ENCODE data around the gene MN1. TPM values are rescaled to one million over a fixed set of nuclear protein-coding genes. Genes with fewer than 3 reads are reported as not detected.

MN1 gene
- polyA plus RNA-seq, 4 donors: 0.81 to 2.6 (median 2.1) TPM; not detected in 1

DNA sequence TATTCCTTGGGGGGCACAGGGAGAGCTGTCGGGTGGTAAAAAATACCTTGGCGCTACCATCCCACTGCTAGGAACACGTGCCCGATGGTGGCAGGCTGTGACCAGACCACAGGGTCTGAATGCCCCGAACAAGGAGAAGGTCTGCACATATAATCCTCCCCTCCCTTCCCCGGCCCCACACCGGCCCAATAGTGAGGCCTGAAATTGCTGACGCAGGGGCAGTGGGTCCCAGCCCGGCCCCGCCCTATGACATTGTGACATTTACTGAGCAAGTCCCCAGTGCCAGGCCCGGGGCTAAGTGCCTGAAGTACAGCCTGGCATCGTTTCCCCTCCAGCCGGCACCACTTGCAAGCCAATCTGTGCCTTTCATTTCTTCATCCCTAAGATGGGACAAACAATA is 19.5 kb downstream of the MN1 start:
- Histone ChIP-seq H3K27me3 (ENCODE audit: control insufficient read depth in 3 of 3, insufficient read depth in 3 of 3, low read length in 3 of 3) (no peaks in the 10 kb centered on the region), H3K36me3 (ENCODE audit: control insufficient read depth in 3 of 3, insufficient read depth in 2 of 3, low read depth in 1 of 3, low read length in 3 of 3) (peaks cover 0 to 13% (median 0%) of the 10 kb centered on the region in 3 donors), H3K9me3 (ENCODE audit: control insufficient read depth in 2 of 2, insufficient read depth in 1 of 2, low read depth in 1 of 2, low read length in 1 of 2) (no peaks in the 10 kb centered on the region), H3K27ac (ENCODE audit: low read depth in 1 of 3, low read length in 2 of 3) (no peak overlapping the region), H3K4me1 (ENCODE audit: control insufficient read depth in 3 of 3, insufficient read depth in 2 of 3, low read depth in 1 of 3, low read length in 2 of 3) (no peaks in the 10 kb centered on the region), H3K4me3 (ENCODE audit: low read depth in 1 of 3, low read length in 3 of 3) (no peak overlapping the region)
- WGBS, 3 donors: 80 to 89% (median 83%) methylated on average over 13 of the region's 13 CpGs
- DNase-seq (no peak), FAIRE-seq (no peak)

DNA sequence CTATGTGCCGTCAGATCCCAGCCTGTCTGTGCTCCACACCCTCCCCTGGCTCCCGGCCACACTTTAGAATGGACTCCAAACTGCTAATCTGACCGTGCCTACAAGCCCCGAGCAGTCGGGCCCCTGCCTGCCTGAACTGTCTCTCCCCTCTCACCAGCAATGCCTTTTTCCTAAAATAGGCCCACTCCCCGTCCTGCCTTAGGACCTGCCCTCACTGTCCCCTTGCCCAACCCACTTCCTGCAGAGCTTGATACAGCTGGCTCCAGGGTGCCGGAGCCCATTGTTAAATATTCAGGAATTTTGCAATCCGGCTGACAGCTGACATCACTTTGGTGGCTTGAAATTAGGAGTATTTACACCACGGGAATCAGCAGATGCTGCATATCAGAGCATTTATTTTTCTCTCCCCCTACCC is 21.4 kb downstream of the MN1 start:
- H3K27ac ChIP-seq (ENCODE audit: low read depth in 1 of 3, low read length in 2 of 3): peak overlapping the region in 1 of 3 donors; percentile 19
- no peak overlapping the region for H3K4me3 ChIP-seq (ENCODE audit: low read depth in 1 of 3, low read length in 3 of 3)
- 50 to 59% (median 50%) methylated on average over 9 of the region's 9 CpGs for WGBS, 3 donors
- H3K36me3 ChIP-seq (ENCODE audit: control insufficient read depth in 3 of 3, insufficient read depth in 2 of 3, low read depth in 1 of 3, low read length in 3 of 3): peaks cover 0 to 14% (median 0%) of the 10 kb centered on the region in 3 donors
- peaks cover 0 to 11% (median 5%) of the 10 kb centered on the region in 3 donors for H3K4me1 ChIP-seq (ENCODE audit: control insufficient read depth in 3 of 3, insufficient read depth in 2 of 3, low read depth in 1 of 3, low read length in 2 of 3)
- FAIRE-seq: no peak
- H3K27me3 ChIP-seq (ENCODE audit: control insufficient read depth in 3 of 3, insufficient read depth in 3 of 3, low read length in 3 of 3): no peaks in the 10 kb centered on the region
- H3K9me3 ChIP-seq (ENCODE audit: control insufficient read depth in 2 of 2, insufficient read depth in 1 of 2, low read depth in 1 of 2, low read length in 1 of 2): no peaks in the 10 kb centered on the region
- no peak for DNase-seq

DNA sequence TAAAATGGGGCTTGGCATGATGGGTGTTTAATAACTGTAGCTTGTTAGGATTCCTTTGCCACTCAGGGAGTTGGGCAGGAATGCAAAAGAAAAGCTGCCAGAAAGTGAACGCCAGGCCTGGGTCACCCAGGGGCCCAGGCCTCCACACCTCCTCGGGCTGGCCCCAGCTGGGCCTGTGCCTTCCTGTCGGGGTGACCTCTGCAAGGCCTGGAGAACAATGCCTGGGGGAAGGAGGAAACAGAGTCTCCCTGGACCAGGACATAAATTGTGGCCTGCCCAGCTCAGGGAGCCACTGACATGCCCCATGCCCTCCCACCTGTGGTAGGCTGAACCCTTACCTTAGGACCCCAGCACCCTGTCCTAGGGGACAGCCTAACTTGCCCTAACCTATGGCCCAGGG is 21.9 kb downstream of the MN1 start:
- peaks cover 0 to 11% (median 5%) of the 10 kb centered on the region in 3 donors for H3K4me1 ChIP-seq (ENCODE audit: control insufficient read depth in 3 of 3, insufficient read depth in 2 of 3, low read depth in 1 of 3, low read length in 2 of 3)
- no peak overlapping the region for H3K4me3 ChIP-seq (ENCODE audit: low read depth in 1 of 3, low read length in 3 of 3)
- H3K9me3 ChIP-seq (ENCODE audit: control insufficient read depth in 2 of 2, insufficient read depth in 1 of 2, low read depth in 1 of 2, low read length in 1 of 2): no peaks in the 10 kb centered on the region
- WGBS, 3 donors: 54 to 63% (median 60%) methylated on average over 3 of the region's 3 CpGs
- H3K36me3 ChIP-seq (ENCODE audit: control insufficient read depth in 3 of 3, insufficient read depth in 2 of 3, low read depth in 1 of 3, low read length in 3 of 3): peaks cover 0 to 20% (median 0%) of the 10 kb centered on the region in 3 donors
- DNase-seq: no peak
- no peaks in the 10 kb centered on the region for H3K27me3 ChIP-seq (ENCODE audit: control insufficient read depth in 3 of 3, insufficient read depth in 3 of 3, low read length in 3 of 3)
- H3K27ac ChIP-seq (ENCODE audit: low read depth in 1 of 3, low read length in 2 of 3): peak overlapping the region in 1 of 3 donors; percentile 19
- FAIRE-seq: no peak

DNA sequence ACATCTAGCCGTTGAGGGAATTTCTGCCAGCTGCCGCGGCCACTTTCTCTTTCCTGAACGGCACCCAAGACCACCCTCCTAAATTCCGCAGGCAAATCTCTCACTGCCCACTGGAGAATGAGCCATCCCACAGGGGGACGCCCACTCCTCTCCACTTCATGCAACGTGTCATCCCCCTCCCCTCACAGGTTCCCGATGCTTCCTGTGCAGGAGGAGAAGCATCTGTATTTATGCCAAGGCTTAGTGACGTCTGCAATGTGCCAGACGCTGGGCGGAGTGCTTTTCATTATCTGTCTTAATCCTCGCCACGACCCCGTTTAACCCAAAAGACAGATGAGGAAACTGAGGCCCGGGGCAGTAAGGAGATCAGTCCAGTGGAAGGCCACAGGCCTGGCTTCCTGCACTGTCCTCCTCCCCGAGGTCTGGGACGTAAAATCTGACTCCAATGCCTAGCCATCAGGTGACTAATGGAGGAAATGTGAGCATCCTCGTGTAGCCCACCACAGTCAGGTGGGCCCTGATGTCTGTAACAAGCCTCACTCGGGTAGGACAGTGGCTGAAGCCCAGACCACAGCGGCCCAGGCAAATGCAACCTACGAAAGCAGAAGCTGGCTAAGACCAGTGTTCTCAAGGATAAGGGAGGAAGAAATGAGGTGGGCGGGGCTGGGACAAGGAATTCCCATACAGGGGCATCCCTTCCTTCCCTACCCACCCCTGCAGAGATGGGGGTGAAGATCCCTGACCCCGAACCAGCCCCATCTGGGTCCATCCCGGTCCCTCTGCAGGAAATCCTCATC is 23.1 kb downstream of the MN1 start:
- Histone ChIP-seq H3K9me3 (ENCODE audit: control insufficient read depth in 2 of 2, insufficient read depth in 1 of 2, low read depth in 1 of 2, low read length in 1 of 2) (no peaks in the 10 kb centered on the region), H3K36me3 (ENCODE audit: control insufficient read depth in 3 of 3, insufficient read depth in 2 of 3, low read depth in 1 of 3, low read length in 3 of 3) (peaks cover 0 to 23% (median 0%) of the 10 kb centered on the region in 3 donors), H3K27me3 (ENCODE audit: control insufficient read depth in 3 of 3, insufficient read depth in 3 of 3, low read length in 3 of 3) (no peaks in the 10 kb centered on the region), H3K4me3 (ENCODE audit: low read depth in 1 of 3, low read length in 3 of 3) (no peak overlapping the region), H3K27ac (ENCODE audit: low read depth in 1 of 3, low read length in 2 of 3) (no peak overlapping the region), H3K4me1 (ENCODE audit: control insufficient read depth in 3 of 3, insufficient read depth in 2 of 3, low read depth in 1 of 3, low read length in 2 of 3) (peaks cover 0 to 11% (median 5%) of the 10 kb centered on the region in 3 donors)
- WGBS, 3 donors: 51 to 61% (median 59%) methylated on average over 24 of the region's 24 CpGs
- no peak for FAIRE-seq
- no peak for DNase-seq

DNA sequence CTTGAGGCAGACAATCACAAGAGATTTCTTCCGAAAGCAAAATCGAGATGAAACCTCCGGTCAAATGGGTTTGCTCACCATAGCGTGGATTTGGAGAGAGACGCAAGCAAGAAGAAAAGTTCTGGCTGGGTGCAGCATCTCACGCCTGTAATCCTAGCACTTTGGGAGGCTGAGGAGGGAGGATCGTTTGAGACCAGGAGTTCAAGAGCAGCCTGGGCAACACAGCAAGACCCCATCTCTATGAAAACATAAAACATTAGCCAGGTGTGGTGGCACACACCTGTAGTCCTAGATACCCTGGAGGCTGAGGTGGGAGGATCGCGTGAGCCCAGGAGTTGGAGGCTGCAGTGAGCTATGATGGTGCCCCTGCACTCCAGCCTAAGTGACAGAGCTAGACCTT is 24.4 kb downstream of the MN1 start:
- Histone ChIP-seq H3K27me3 (ENCODE audit: control insufficient read depth in 3 of 3, insufficient read depth in 3 of 3, low read length in 3 of 3) (no peaks in the 10 kb centered on the region), H3K27ac (ENCODE audit: low read depth in 1 of 3, low read length in 2 of 3) (peak overlapping the region in 1 of 3 donors; percentile 18), H3K4me1 (ENCODE audit: control insufficient read depth in 3 of 3, insufficient read depth in 2 of 3, low read depth in 1 of 3, low read length in 2 of 3) (peaks cover 0 to 11% (median 5%) of the 10 kb centered on the region in 3 donors), H3K4me3 (ENCODE audit: low read depth in 1 of 3, low read length in 3 of 3) (no peak overlapping the region), H3K9me3 (ENCODE audit: control insufficient read depth in 2 of 2, insufficient read depth in 1 of 2, low read depth in 1 of 2, low read length in 1 of 2) (no peaks in the 10 kb centered on the region), H3K36me3 (ENCODE audit: control insufficient read depth in 3 of 3, insufficient read depth in 2 of 3, low read depth in 1 of 3, low read length in 3 of 3) (peaks cover 0 to 25% (median 0%) of the 10 kb centered on the region in 3 donors)
- FAIRE-seq (no peak), DNase-seq (no peak)
- WGBS, 3 donors: 75 to 80% (median 79%) methylated on average over 9 of the region's 9 CpGs

DNA sequence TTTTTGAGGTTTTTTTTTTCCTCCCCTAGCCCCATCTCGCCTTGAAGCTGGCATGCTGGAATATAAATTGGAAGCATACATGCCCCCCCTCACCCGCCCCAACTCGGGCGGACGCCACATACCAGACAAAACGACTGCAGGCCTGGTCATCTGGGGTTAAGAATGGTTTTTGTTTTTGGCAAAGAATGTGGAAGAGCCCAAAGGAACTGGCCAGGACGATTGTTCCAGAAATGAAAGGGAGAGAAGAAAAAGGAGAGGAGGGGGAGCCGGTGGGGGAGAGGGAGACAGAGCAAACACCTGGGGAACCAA is 25.0 kb downstream of the MN1 start:
- no peaks in the 10 kb centered on the region for H3K27me3 ChIP-seq (ENCODE audit: control insufficient read depth in 3 of 3, insufficient read depth in 3 of 3, low read length in 3 of 3)
- FAIRE-seq (no peak), DNase-seq (no peak)
- peaks cover 0 to 11% (median 5%) of the 10 kb centered on the region in 3 donors for H3K4me1 ChIP-seq (ENCODE audit: control insufficient read depth in 3 of 3, insufficient read depth in 2 of 3, low read depth in 1 of 3, low read length in 2 of 3)
- H3K36me3 ChIP-seq (ENCODE audit: control insufficient read depth in 3 of 3, insufficient read depth in 2 of 3, low read depth in 1 of 3, low read length in 3 of 3): peaks cover 0 to 25% (median 0%) of the 10 kb centered on the region in 3 donors
- no peaks in the 10 kb centered on the region for H3K9me3 ChIP-seq (ENCODE audit: control insufficient read depth in 2 of 2, insufficient read depth in 1 of 2, low read depth in 1 of 2, low read length in 1 of 2)
- WGBS, 3 donors: 32 to 37% (median 33%) methylated on average over 8 of the region's 8 CpGs
- H3K27ac ChIP-seq (ENCODE audit: low read depth in 1 of 3, low read length in 2 of 3): no peak overlapping the region
- H3K4me3 ChIP-seq (ENCODE audit: low read depth in 1 of 3, low read length in 3 of 3): no peak overlapping the region

DNA sequence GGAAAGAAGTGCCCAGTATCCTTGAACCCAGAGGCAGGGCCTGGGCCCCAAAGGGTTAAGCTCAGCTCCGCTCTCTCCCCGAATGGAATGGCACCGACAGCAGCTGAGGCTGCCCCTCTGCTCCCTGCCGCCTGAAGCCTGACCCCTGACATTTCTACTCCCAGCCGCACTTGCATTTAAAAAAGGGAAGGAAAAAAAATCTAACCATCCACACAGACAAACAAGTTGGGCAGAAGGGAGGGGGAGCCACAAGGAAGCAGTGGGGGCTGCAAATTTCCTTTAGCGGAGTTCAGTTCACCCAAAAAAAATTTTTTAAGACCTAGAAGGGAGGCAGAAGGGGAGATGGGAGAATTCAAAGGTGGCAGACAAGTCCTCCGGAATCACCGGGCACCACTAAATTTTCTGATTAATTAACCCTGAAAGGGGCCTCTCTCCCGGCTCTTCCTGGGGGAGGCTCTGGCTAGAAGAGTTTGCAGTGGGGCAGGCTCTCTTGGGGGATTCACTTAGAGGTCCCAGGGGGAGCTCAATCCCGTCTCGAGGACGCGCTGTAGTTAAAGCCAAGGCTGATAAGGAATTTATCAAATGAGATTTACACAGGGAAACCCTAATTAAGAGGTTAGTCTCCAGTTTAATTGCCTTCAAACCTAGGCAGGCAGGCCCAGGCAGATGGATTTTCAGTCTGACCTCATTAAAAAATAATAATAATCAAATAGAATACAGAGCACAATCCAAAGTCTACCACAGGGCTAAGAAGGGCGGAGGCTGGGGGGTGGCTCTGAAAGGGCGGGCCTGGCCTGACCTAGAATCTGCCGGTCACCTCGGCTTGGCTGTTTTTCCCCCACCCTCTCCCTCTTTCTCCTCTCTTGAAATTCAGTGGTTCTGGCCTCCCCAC is 25.6 kb downstream of the MN1 start:
- Histone ChIP-seq H3K27me3 (ENCODE audit: control insufficient read depth in 3 of 3, insufficient read depth in 3 of 3, low read length in 3 of 3) (no peaks in the 10 kb centered on the region), H3K36me3 (ENCODE audit: control insufficient read depth in 3 of 3, insufficient read depth in 2 of 3, low read depth in 1 of 3, low read length in 3 of 3) (peaks cover 0 to 25% (median 0%) of the 10 kb centered on the region in 3 donors), H3K9me3 (ENCODE audit: control insufficient read depth in 2 of 2, insufficient read depth in 1 of 2, low read depth in 1 of 2, low read length in 1 of 2) (no peaks in the 10 kb centered on the region), H3K4me3 (ENCODE audit: low read depth in 1 of 3, low read length in 3 of 3) (no peak overlapping the region), H3K4me1 (ENCODE audit: control insufficient read depth in 3 of 3, insufficient read depth in 2 of 3, low read depth in 1 of 3, low read length in 2 of 3) (peaks cover 0 to 11% (median 5%) of the 10 kb centered on the region in 3 donors), H3K27ac (ENCODE audit: low read depth in 1 of 3, low read length in 2 of 3) (peak overlapping the region in 1 of 3 donors; percentile 8)
- no peak for FAIRE-seq
- 16 to 22% (median 16%) methylated on average over 17 of the region's 17 CpGs for WGBS, 3 donors
- DNase-seq: no peak

DNA sequence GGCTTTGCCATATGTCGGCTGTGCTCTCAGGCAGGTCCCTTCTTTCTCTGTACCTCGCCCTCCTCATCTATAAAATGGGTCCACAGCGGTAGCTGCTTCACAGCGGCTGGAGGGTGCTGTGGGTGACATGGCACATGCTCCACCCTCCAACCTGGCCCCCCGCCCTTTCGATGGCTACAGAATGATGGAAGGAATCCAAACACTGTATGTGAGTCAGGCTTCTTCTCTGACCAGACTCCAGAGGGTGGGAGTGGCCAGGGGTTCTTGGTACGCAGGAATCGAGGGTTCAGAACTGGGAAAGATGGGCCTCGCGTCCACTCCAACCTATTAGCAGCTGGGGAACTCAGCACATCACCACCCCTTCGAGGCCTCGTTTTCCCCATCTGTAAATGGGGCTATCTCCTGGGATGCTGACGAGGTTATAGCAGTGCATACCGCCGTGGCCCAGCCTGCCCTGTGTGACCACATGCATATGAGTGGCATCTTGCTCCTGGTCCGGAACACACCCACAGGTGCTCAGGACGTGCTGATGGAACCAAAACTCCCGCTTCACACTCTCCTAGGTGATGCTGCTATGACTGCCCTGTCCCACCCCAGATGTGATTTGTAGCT is 26.4 kb downstream of the MN1 start:
- WGBS, 3 donors: 79 to 87% (median 83%) methylated on average over 18 of the region's 18 CpGs
- H3K9me3 ChIP-seq (ENCODE audit: control insufficient read depth in 2 of 2, insufficient read depth in 1 of 2, low read depth in 1 of 2, low read length in 1 of 2): no peaks in the 10 kb centered on the region
- H3K4me3 ChIP-seq (ENCODE audit: low read depth in 1 of 3, low read length in 3 of 3): no peak overlapping the region
- H3K4me1 ChIP-seq (ENCODE audit: control insufficient read depth in 3 of 3, insufficient read depth in 2 of 3, low read depth in 1 of 3, low read length in 2 of 3): peaks cover 0 to 11% (median 5%) of the 10 kb centered on the region in 3 donors
- H3K36me3 ChIP-seq (ENCODE audit: control insufficient read depth in 3 of 3, insufficient read depth in 2 of 3, low read depth in 1 of 3, low read length in 3 of 3): peaks cover 0 to 25% (median 0%) of the 10 kb centered on the region in 3 donors
- no peak overlapping the region for H3K27ac ChIP-seq (ENCODE audit: low read depth in 1 of 3, low read length in 2 of 3)
- no peaks in the 10 kb centered on the region for H3K27me3 ChIP-seq (ENCODE audit: control insufficient read depth in 3 of 3, insufficient read depth in 3 of 3, low read length in 3 of 3)
- no peak for FAIRE-seq
- no peak for DNase-seq
